GOT3 (cell line): ENCODE data around the gene HIVEP2.

ENCODE experiments used
- DNase-seq: peaks from one replicate; lab custom pipeline; 2025; ENCODE audit warnings: mixed read lengths; lab: John Stamatoyannopoulos, UW

HIVEP2 gene

GRCh38 chr6:142729618-142730017 lies 215.4 kb downstream of the HIVEP2 start:
- DNase-seq, result no peak

- DNase-seq, result no peak
These were observed 216.0 kb downstream of the HIVEP2 start for GRCh38 chr6:142728910-142729481.

GRCh38 chr6:142728364-142728763 lies 216.6 kb downstream of the HIVEP2 start:
- no peak for DNase-seq

GRCh38 chr6:142726616-142727015 lies 218.4 kb downstream of the HIVEP2 start:
- DNase-seq, result no peak

GRCh38 chr6:142725024-142725770 lies 219.8 kb downstream of the HIVEP2 start:
- no peak for DNase-seq

GRCh38 chr6:142722841-142723240 lies 222.1 kb downstream of the HIVEP2 start:
- no peak for DNase-seq

GRCh38 chr6:142722012-142722411 lies 223.0 kb downstream of the HIVEP2 start:
- no peak for DNase-seq

- no peak for DNase-seq
These were observed 223.6 kb downstream of the HIVEP2 start for GRCh38 chr6:142721215-142721920.

- DNase-seq, result no peak
These were observed 226.2 kb downstream of the HIVEP2 start for GRCh38 chr6:142718667-142719191.

- DNase-seq, result no peak
These were observed 228.9 kb downstream of the HIVEP2 start for GRCh38 chr6:142716097-142716496.

- no peak for DNase-seq
These were observed 229.8 kb downstream of the HIVEP2 start for GRCh38 chr6:142714951-142715785.

- no peak for DNase-seq
These were observed 231.0 kb downstream of the HIVEP2 start for GRCh38 chr6:142713959-142714358.

GRCh38 chr6:142712231-142712630 lies 232.7 kb downstream of the HIVEP2 start:
- DNase-seq, result no peak

- DNase-seq, result no peak
These were observed 236.3 kb downstream of the HIVEP2 start for GRCh38 chr6:142708651-142709050.

- no peak for DNase-seq
These were observed 237.7 kb downstream of the HIVEP2 start for GRCh38 chr6:142707255-142707654.

GRCh38 chr6:142706210-142706609 lies 238.8 kb downstream of the HIVEP2 start:
- DNase-seq, result no peak

- DNase-seq, result no peak
These were observed 239.9 kb downstream of the HIVEP2 start for GRCh38 chr6:142705054-142705453.

- no peak for DNase-seq
These were observed 242.2 kb downstream of the HIVEP2 start for GRCh38 chr6:142702501-142703460.
